Loucy (cell line): ENCODE data around the gene MIA2.
A peak's percentile ranks its signal among the peaks of the same experiment; 100 is the strongest.

Experiments
- EZH2phosphoT487 ChIP-seq: fragments of 200-600 bp; IDR thresholded peaks from 2 replicates; pipeline ENCODE4 v1.6.1; 2018; ENCODE audit warnings: antibody characterized with exemption, mild to moderate bottlenecking, moderate library complexity, borderline replicate concordance
- TF ChIP-seq, protein P1 (sequence below): fragments of 200-600 bp; sonication (generic); conservative IDR thresholded peaks from 2 replicates; pipeline ENCODE4 v1.5.1; 2014; ENCODE audit warnings: mild to moderate bottlenecking, antibody characterized with exemption, low read length

DNA sequence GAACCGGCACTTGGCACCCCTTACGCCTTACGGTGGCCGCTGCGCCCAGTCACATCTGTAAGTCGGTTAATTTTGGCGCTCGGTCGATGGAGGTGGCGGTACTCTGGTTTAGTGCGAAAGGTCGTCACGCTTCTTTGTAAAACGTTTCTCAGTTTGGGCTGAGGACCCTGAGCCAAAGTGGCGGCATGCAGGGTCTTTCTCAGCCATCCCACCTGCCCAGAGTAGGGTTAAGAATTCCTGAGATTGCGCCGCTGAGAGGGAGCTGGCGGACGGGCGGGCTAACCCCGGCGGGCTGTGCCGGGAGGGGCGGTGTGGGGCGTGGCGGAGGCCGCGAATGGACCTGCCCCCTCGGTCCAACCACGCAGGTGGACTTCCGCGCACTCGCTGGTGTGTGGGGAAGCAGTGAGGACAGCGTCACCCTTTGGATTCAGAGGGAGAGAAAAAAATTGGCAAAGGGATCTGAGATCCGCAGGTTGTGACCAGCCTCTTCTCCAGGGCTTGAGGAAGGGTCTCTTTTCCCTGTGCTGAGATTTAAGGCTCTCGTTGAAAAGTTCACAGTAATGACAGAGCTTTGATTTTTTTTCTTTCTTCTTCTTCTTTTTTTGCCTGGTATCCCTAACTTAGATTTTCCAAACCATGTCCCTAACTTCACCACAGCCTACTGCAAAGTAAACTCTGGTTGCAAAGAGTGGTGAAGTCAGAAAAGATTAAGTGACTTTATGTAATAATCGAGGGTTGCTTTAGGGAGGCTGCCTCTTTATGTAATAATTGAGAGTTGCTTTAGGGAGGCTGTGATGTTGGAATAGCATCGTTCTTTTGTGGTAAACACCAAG, 199.1 kb downstream of the MIA2 start:
- TF ChIP-seq EZH2phosphoT487: no peak
- TF ChIP-seq, protein P1, sequence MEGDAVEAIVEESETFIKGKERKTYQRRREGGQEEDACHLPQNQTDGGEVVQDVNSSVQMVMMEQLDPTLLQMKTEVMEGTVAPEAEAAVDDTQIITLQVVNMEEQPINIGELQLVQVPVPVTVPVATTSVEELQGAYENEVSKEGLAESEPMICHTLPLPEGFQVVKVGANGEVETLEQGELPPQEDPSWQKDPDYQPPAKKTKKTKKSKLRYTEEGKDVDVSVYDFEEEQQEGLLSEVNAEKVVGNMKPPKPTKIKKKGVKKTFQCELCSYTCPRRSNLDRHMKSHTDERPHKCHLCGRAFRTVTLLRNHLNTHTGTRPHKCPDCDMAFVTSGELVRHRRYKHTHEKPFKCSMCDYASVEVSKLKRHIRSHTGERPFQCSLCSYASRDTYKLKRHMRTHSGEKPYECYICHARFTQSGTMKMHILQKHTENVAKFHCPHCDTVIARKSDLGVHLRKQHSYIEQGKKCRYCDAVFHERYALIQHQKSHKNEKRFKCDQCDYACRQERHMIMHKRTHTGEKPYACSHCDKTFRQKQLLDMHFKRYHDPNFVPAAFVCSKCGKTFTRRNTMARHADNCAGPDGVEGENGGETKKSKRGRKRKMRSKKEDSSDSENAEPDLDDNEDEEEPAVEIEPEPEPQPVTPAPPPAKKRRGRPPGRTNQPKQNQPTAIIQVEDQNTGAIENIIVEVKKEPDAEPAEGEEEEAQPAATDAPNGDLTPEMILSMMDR: 0 out of 2 replicates have a peak, but pooled peaks have one; percentile 24
